ENCODE results near the gene SLC16A5. TPM values are rescaled to one million over a fixed set of nuclear protein-coding genes. Genes with fewer than 3 reads are reported as not detected.
A peak's percentile ranks its signal among the peaks of the same experiment; 100 is the strongest.

The SLC16A5 gene
- total RNA-seq, 1 donor from 2014 or later = 7.1 TPM

- TF ChIP-seq CTCF (IDR thresholded peaks at IDR 0.05; ENCODE audit: insufficient read depth, low read depth, low read length) (no peak), EZH2 (IDR thresholded peaks at IDR 0.05; ENCODE audit: insufficient read depth, low read length) (no peak)
- no peak overlapping the region for H3K27ac Mint-ChIP-seq (ENCODE audit: unreplicated experiment)
- H3K4me2 ChIP-seq (ENCODE audit: low read length) = no peak overlapping the region
These were observed 41.8 kb downstream of the SLC16A5 start for GRCh38 chr17:75129576-75129975.

GRCh38 chr17:75130059-75130631 is 42.4 kb downstream of the SLC16A5 start:
- H3K4me1 Mint-ChIP-seq (ENCODE audit: low read depth, unreplicated experiment) = peaks cover 6% of the 10 kb centered on the region
- H2AFZ ChIP-seq (ENCODE audit: low read depth, low read length) = no peak overlapping the region
- peak overlapping the region; percentile 81 for H3K27ac Mint-ChIP-seq (ENCODE audit: unreplicated experiment)

More at GRCh38 chr17:75129576-75129975, 41.8 kb downstream of the SLC16A5 start:
- Mint-ChIP-seq H3K9me3 (ENCODE audit: unreplicated experiment) (no peaks in the 10 kb centered on the region), H3K4me1 (ENCODE audit: low read depth, unreplicated experiment) (peaks cover 8% of the 10 kb centered on the region), H3K27me3 (ENCODE audit: low read depth, unreplicated experiment) (no peaks in the 10 kb centered on the region), H3K36me3 (ENCODE audit: low read depth, unreplicated experiment) (peaks cover 3% of the 10 kb centered on the region), H3K4me3 (ENCODE audit: unreplicated experiment) (no peak overlapping the region)
- FAIRE-seq (no peak), DNase-seq (ENCODE audit: low read depth) (no peak)
- H3K4me1 ChIP-seq (ENCODE audit: insufficient read depth, low read length) = peaks cover 17% of the 10 kb centered on the region
- H3K9me3 ChIP-seq (ENCODE audit: insufficient read depth, low read depth, low read length) = no peaks in the 10 kb centered on the region
- H3K9ac ChIP-seq (ENCODE audit: low read length) = no peak overlapping the region
- peaks cover 6% of the 10 kb centered on the region for H3K36me3 ChIP-seq (ENCODE audit: insufficient read depth, low read length)
- peaks cover 24% of the 10 kb centered on the region for H3K79me2 ChIP-seq (ENCODE audit: insufficient read depth, low read length)
- H3K27me3 ChIP-seq (ENCODE audit: insufficient read depth, low read length) = no peaks in the 10 kb centered on the region
- H3K27ac ChIP-seq (ENCODE audit: low read depth, low read length) = no peak overlapping the region
- H3K4me3 ChIP-seq (ENCODE audit: insufficient read depth, low read depth, low read length) = no peak overlapping the region
- H4K20me1 ChIP-seq (ENCODE audit: insufficient read depth, low read length) = peaks cover 15% of the 10 kb centered on the region
- no peak overlapping the region for H2AFZ ChIP-seq (ENCODE audit: low read depth, low read length)

More at GRCh38 chr17:75130059-75130631, 42.4 kb downstream of the SLC16A5 start:
- Histone ChIP-seq H4K20me1 (ENCODE audit: insufficient read depth, low read length) (peaks cover 15% of the 10 kb centered on the region), H3K4me2 (ENCODE audit: low read length) (peak overlapping the region; percentile 88), H3K4me3 (ENCODE audit: insufficient read depth, low read depth, low read length) (peak overlapping the region; percentile 73), H3K27me3 (ENCODE audit: insufficient read depth, low read length) (no peaks in the 10 kb centered on the region), H3K27ac (ENCODE audit: low read depth, low read length) (no peak overlapping the region), H3K79me2 (ENCODE audit: insufficient read depth, low read length) (peaks cover 24% of the 10 kb centered on the region), H3K4me1 (ENCODE audit: insufficient read depth, low read length) (peaks cover 12% of the 10 kb centered on the region), H3K36me3 (ENCODE audit: insufficient read depth, low read length) (peaks cover 10% of the 10 kb centered on the region), H3K9ac (ENCODE audit: low read length) (peak overlapping the region; percentile 89), H3K9me3 (ENCODE audit: insufficient read depth, low read depth, low read length) (no peaks in the 10 kb centered on the region)
- DNase-seq (ENCODE audit: low read depth) (no peak), FAIRE-seq (no peak)
- H3K36me3 Mint-ChIP-seq (ENCODE audit: low read depth, unreplicated experiment) = peaks cover 3% of the 10 kb centered on the region
- no peaks in the 10 kb centered on the region for H3K27me3 Mint-ChIP-seq (ENCODE audit: low read depth, unreplicated experiment)
- no peaks in the 10 kb centered on the region for H3K9me3 Mint-ChIP-seq (ENCODE audit: unreplicated experiment)
- TF ChIP-seq EZH2 (IDR thresholded peaks at IDR 0.05; ENCODE audit: insufficient read depth, low read length) (no peak), CTCF (IDR thresholded peaks at IDR 0.05; ENCODE audit: insufficient read depth, low read depth, low read length) (no peak)
- peak overlapping the region; percentile 87 for H3K4me3 Mint-ChIP-seq (ENCODE audit: unreplicated experiment)

Measured in astrocyte (in vitro differentiated cells and primary cell).